Islet precursor cell (in vitro differentiated cells): ENCODE results near the gene ITGB2.
"Not testable (repeated sequence)": the region's sequence is repeated elsewhere in the genome, so short reads cannot be mapped to it uniquely, and the experiment has no call there.

Experiments used
- DNase-seq: peaks from one replicate; pipeline ENCODE4 v3.0.0-alpha.2; 2018

The ITGB2 gene

DNA sequence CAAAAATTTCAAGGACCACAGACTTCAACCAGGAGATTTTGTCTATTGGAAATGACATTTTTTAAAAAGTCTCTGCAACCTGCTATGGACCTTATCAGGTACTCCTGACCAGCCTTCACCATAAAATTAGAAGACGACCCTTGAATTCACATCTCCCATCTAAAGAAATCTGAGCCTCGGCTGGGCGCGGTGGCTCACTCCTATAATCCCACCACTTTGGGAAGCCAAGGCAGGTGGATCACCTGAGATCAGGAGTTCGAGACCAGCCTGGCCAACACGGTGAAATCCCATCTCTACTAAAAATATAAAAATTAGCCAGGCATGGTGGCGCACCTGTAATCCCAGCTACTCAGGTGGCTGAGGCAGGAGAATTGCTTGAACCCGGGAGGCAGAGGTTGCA is 41.5 kb downstream of the ITGB2 start:
- not testable (repeated sequence) for DNase-seq

DNA sequence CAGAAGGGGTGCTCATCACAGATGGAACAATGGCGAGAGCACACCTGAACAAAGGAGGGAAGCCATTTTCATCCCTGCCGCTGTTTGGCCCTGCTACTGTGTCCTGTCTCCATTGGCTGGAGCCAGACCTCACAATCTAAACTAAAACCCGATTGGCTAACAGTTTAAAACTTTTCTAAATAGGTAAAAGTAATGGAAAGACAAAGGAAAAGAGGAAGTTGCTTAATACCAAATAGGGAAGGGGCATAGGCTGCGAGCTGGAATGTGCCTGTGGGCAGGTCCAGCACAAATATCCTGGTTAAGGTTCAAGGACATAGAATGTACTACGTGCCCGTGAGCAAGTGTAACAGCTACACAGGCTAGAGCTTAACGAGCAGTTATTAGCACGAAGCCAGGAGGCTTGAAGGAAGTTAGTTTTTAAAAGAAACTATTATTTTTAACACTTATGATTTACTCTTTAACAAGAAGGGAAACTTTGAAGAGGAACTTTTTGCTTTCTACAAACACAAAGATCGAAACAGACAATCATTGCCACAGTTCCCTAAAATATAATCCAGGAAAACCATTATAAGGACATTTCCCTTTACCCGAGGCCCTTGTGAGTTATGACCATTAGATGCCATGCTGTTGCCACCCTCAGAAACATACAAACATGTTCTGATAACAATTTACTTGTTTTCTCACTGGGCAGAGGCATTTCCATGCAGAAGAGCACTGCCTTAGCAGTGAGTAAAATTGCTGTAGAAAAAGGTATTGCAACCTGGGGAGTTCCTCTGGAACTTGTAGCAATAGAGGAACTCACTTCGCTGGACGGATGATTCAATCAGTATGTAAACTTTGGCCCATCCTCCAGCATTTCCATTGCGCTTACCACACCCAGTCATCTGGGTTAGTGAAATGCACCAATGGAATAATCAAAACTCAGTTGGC is 42.4 kb downstream of the ITGB2 start:
- DNase-seq, result no peak

DNA sequence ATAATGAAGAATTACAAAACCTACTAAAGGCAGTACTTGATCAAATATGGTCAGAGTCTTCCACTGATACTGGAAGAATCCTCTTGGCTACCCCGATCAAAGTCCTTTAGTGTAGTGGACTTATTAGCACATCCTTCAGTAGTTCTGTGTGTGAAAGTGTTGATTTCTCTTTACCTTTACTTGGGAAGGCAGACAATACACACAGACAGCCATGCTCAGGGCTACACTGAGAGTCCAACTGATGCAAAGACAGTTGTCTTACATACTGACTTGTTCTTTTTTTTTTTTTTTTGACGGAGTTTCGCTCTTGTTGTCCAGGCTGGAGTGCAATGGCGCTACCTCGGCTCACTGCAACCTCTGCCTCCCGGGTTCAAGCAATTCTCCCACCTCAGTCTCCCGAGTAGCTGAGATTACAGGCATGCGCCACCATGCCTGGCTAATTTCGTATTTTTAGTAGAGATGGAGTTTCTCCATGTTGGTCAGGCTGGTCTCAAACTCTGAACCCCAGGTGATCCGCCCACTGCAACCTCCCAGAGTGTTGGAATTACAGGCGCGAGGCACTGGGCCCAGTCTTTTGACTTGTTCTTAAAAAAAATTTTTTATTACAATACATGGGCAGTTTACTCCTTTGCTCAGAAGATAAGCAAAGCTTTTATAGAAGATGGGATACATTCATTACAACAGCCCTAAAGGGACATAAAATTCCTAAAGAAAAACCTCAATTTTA is 43.7 kb downstream of the ITGB2 start:
- no peak for DNase-seq

DNA sequence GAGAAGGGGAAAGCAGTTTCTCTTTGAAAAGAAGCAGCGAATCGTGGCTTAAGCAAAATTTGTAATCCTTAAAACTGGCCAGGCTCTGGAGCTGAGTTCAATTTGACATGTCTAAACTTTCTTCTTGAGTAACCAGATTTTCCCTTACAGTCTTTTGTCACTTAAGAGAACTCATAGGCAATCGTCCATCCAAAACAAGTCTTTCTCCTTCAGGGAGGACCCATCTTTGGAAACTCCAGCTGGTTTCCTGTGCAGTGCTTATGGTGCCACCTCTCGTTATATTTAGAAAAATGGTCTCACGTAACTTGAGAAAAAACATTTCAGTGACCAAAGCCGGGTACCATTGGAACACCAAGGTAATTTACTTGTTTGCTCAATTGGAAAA is 45.4 kb downstream of the ITGB2 start:
- no peak for DNase-seq

DNA sequence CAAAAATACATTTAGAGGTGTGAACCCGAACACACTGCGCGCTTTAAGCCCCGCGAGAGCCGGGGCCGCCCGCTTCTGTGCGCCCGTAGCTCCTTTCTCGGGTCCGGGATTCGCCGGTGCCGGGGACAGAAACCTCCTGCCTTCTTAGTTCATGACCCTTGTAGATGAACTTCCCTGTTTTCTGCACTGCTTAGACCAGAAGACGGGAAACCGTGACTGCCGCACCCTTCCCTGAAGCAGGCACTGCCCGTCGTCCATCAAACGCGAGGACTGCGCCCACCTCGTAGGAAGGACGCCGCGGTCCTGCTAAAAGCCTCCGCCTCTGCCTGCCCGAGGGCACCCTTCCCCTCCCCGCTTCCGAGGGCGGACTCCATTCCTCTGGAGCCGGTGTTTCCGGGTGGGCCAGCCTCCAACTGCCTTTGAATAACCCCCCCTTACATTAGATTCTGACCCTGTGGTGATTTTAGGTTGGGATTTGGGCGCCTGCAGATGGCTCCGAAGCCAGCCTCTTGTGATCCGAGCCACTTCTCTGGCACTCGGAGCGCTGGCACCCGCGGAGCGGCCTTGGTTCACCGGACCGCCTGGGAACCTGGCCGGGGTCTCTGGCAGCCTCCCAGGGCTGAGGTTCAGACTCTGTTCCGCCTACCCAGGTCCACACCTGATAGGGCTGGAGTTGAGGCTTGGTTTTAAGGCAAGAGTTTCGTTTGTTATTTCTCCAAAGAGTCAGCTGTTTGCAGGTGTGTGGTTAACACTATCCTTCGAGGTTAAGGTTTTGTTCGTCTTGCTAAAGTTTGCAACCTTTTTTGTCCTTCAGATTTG is 46.0 kb downstream of the ITGB2 start:
- peak; percentile 75 for DNase-seq

DNA sequence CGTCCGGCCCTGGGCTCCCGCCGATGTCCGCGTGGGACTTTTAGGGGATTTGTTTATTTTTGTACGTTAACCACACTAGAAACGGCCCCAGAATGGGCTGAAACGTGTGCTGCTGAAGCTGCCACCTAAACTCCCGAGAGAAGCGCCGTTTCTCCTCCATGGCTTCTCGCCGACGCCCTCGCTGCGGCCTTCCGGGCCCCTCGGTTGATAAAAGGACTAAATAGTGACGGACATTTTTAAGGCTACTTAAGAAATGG is 46.5 kb downstream of the ITGB2 start:
- no peak for DNase-seq

DNA sequence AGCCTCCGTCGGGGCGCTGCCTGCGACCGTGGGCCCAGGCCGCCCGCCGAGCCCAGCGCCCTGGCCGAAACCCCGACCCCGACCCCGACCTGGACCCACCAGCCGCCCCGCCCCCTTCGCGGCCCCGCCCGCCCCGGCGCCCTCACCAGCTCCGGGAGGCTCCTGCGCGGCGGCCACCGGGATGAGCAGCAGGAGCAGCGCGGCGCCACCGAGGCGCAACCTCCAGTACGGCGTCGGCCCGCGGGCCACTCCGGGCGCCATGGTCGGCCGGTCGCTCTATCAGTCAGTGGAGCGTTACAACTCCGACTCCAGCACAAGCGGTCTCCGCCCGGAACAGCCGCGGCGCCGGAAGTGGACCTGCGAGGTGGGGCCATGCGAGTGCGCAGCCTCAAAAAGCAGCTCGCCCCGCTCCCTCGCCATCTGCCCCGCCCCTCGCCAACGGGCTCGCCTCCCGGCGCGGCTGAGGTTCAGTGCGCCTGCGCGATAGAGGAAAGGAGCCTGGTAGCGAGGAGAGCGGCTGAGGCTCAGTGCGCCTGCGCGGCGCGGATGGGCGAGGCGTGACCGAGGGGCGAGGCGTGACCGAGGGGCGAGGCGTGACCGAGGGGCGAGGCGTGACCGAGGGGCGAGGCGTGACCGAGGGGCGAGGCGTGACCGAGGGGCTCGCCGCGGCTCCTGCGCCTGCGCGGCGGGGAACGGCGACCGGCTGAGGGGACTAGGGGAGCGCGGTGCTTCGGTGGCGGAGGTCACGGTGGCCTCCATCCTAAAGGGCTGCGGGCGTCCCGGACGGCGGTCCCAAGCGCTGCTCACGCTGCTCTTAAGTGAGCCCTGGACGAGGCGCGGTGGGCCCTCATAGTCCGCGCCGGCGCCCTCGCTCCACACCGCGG is 47.1 kb downstream of the ITGB2 start, which contains the start of gene PTTG1IP:
PTTG1IP (minus strand) TSS at position 335 of the 884 bp plus-strand sequence; CDS start at position 261, 74 bp downstream.
- DNase-seq, result peak; percentile 99

DNA sequence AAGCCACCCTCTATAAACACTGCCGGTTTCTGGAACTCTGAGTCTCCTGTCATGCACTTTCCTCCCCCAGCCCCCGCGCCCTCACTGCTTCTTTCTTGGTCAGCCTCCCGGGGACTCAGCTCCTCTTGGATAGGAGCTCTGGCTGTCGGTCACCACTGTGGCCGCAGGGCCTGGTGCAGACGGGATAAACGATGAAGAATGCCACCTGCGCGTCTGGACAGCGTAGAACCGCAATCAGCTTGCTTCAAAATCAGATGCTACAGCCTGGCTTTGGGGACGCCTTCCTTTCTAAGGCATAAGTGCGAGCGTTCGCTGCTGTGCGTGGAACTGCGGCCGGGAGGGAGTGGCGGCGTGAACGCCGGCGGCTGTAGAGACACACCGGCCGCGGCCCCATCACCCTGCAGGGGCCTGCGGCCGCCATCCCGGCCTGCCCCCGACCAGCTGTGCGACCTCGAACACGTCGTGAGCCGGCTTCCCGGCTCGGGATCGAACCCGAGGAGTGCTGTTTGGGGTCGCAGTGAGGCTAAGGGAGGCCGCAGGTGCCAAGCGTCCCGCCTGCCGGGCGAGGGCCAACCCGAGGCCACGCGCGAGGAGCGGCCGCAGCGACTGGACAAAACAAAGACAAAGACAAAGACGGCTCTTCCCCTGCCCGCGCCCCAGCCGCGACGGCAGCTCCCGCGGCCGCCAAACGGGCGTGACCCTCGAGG is 47.9 kb downstream of the ITGB2 start:
- DNase-seq, result peak; percentile 77

DNA sequence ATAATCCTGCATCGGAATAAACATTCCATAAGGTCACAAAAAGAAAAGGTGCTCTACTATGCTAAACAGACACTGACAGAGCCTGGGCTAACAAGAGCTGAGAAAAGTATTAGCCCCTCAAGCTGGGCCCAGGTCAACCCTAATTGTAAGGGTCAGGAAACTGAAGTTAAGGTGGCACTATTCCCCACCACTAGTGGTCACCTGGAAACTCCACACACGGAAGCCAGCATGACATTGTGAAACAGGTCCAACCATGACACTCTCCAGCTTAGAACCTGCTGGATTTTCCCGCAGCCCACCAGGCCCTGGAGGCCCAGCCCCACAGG is 48.4 kb downstream of the ITGB2 start:
- DNase-seq, result peak; percentile 59

DNA sequence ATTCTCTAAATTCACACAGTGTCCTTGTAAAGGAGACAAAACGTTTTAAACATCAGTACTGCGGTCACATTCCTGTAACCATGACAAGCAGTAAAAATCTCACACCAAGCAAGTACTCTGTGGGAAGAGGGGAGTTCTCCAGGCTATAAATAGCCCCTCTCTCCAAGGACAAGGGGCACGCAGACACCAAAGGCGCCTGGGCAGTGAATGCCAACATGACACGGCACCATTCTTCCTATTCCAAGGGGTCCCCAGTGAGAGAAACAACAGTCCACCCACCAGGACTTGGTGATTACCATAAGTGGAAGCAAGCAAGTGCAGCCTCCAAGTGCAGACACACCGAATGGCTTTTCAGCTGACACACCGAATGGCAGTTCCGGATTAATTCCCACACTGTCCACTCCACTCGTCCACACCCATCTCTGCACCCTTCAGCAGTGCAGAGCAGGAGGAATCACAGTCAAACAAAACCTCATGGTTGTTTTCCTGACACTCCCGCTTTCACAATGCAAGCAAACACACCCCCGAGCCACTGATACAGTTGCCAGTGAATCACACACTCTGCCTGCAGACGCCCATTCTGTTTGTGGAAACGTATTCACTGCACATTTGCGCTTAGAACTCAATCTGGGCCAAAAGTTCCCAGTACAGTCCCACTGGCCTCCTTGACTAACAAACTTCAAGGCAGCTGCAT is 49.0 kb downstream of the ITGB2 start:
- peak; percentile 67 for DNase-seq

DNA sequence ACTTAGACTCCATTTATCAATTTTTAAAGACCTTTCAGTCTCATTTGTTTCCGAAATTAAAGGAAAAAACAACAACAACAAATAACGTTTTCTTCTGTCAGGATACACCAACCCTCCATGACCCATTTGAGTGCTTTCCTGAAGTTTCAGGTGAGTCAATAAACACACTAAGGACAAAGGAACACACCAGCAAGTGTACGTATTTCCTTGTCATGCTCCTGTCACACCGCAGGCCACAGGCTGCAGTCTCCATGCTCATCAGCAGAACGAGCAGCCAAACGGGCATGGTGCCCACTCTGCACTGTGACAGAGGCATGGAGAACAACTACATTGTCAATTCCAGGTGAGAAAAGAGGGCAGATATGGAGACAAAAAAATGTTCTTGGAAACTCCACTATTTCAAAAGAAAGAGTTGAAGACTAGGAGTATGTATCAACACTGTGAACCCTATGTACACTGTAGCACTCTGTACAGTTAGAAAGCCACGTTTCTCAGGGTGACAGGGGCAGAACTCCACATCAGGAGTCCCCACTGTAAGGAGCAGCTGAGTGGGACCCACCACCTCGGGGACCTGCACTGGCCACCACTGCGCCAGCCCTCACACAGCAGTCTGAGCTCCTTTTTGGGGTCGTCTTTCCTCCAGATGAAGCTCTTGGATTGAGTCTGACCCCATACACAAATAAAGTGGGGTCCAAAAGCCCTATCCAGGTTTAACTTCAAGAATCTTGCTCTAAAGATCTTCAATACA is 49.8 kb downstream of the ITGB2 start:
- DNase-seq, result peak; percentile 54

DNA sequence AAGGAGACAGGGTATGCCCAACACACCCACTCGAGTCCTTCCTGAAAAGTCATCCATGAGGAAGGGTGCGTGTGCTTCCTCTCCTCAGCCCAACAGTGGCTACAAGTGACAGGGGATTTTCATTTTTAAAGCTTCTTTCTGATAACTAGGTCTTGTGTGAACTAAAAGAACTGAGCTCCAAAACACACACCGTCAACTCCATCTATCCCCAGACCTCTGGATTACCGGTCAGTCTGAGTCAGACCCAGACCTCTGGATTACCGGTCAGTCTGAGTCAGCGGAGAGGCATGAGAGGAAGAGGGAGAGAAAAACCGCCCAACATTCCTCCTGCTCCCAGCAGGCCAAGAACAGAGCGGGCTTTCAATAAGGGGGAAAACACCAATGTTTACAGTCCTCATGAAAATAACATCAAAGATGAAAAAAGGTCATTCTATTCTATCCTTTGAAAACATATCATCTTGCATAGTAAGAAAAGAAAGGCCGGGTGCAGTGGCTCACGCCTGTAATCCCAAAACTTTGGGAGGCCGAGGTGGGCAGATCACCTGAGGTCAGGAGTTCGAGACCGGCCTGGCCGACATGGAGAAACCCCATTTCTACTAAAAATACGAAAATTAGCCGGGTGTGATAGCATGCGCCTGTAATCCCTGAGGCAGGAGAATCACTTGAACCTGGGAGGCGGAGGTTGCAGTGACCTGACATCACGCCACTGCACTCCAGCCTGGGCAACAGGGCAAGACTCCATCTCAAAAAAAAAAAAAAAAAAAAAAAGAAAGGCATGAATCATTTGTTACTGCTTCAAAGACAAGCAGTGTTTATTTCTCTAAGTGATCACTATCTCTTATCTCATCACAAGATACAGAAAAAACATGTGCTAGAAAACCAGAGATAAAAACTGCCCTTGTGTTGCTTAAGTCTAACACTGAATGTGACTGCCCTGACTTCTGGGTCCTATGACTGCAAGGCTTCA is 50.6 kb downstream of the ITGB2 start:
- DNase-seq, result peak; percentile 98

DNA sequence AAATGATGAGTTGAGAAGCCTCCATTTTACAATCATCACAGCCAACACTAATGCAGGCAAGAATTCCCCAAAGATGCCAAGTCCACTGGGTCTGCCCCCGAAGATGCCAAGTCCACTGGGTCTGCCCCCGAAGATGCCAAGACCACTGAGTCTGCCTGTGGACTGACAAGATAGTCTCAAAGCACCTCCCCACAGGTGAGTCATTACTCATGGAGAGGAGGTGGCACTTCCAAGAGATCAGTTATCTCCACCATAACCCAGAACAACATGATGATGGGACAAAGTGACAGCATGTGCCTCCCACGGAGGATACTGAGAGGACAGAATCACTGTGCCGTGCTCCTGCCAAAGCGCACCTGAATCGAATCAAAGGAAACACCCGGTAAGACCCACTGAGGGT is 52.0 kb downstream of the ITGB2 start:
- DNase-seq, result peak; percentile 46

DNA sequence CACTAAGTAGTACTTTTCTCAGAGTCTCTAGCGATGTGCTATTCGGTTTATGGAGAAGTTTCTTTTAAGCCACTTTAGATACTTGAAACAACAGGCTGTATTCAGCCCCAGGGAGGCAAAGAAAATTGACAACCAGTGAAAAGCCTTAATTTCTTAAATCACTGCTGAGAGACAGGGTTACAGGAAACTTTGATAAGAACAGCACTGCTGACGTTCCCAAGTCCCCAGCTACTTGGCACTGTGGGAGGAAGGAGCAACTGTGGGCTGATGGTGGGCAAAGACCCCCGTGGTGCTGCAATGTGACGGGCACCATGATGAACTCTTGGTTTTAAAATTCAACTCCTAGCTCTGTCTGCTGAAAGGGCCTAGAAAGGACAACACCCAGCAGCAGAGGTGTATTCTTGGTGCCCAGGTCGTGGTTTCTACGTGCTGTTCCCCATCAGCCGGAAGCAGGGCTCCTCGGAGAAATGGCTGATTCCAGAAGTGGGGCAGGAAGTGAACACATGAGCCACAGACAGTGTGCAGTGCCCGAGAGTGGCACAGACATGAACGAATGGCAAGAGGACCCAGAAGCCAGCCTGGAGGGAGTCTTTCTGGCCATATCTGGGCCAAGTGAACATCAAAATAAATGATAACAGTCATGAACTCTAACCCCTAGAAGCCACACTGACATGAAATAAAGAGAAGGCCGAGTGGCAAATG is 52.5 kb downstream of the ITGB2 start:
- peak; percentile 35 for DNase-seq

DNA sequence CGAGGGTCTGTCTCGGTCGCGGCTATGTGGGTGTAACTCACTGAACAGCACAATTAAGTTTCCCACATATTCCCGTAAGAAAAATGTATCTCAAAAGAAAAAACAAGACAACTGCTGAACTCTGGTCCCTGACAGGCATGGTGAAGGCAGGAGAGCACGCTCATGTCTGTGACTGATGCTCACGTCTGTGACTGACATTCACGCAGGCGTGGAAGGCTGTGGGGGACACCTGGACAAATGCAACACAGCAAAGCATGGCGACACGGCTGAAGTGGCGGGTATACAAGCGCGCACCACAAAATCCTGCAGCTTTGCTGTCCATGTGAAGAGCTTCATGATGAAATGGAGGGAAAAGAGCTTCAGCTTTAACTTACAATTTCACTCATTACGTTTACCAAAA is 53.2 kb downstream of the ITGB2 start:
- DNase-seq, result peak; percentile 53

DNA sequence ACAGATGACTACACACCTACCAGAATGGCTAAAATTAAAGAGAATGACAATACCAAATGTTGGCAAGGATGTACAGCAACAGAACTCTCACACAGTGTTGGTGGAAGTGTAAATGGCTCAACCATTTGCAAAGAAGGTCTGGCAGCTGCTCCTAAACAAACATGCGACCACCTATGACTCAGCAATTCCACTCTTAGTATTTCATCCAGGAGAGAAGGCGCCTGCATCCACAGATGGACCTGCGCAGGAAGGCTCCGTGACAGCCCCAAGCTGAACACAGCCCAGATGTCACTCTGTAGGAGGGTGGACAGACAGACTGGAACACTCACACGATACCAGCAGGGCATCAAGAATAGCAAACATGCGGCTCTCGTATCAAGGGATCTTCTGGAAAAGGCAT is 53.9 kb downstream of the ITGB2 start:
- peak; percentile 75 for DNase-seq

DNA sequence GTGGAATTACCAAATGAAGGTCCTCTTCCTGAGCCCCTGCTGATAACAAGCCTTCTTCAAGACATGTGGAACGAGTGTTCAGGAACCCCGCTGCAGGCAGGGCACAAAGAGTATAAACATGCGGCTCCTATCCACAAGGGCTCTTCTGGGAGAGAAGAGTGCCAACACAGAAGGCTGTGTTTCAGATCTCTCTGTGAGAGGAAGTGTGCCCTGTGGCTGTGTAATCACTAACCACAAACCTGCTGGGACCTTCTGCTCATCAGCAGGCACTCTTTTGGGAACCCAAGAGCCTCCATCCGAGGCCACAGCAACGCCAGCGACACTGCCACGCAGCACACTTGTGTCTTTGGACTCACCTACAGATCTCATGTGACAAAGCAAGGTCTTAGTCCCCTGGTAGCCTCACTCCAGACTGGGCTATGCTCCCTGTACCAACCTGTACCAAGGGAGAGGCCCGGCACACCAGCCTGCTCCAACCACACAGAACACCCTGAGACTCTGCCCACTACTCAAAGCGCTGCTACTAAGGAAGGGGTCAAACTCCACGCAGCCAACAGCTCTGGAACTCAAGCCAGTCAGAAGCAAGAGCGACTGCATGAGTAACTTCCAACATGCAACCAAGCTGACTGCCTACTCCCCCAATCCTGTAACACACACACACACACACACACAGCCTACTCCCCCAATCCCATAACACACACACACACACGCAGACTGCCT is 55.0 kb downstream of the ITGB2 start:
- DNase-seq, result peak; percentile 53
